Measurements from ENCODE around the gene EXPH5. TPM values are rescaled to one million over a fixed set of nuclear protein-coding genes. Genes with fewer than 3 reads are reported as not detected.

EXPH5 gene
- total and polyA plus RNA-seq, 2 of the 8 experiments (the other 6 are each of a cell fraction or from before 2014, with no cell fraction given): 1.1 to 11.5 TPM

GRCh38 chr11:108536783-108537182, 56.8 kb downstream of the EXPH5 start (continued):
- TF ChIP-seq CHD7 (IDR thresholded peaks at IDR 0.05; ENCODE audit: insufficient replicate concordance, low read length) (no peak), POLR2A (IDR thresholded peaks at IDR 0.05; ENCODE audit: control extremely low read depth in 1 of 2, low read depth in 2 of 2, low read length in 2 of 2) (no peak), SRF (IDR thresholded peaks at IDR 0.05; ENCODE audit: low read depth, low read length) (no peak), FOSL1 (IDR thresholded peaks at IDR 0.05; ENCODE audit: insufficient read depth, low read depth, low read length) (no peak), SUZ12 (IDR thresholded peaks at IDR 0.05; ENCODE audit: low read length) (no peak), CTCF (IDR thresholded peaks at IDR 0.05; ENCODE audit: control extremely low read depth in 1 of 3, insufficient read depth in 1 of 3, low read depth in 1 of 3, low read length in 3 of 3) (no peak), EGR1 (IDR thresholded peaks at IDR 0.05; ENCODE audit: borderline replicate concordance, low read depth, low read length) (no peak), JUND (IDR thresholded peaks at IDR 0.05; ENCODE audit: low read length) (no peak)
